K562 (cell line): ENCODE results near the gene PRSS37. TPM values are rescaled to one million over a fixed set of nuclear protein-coding genes. Genes with fewer than 3 reads are reported as not detected.
A peak's percentile ranks its signal among the peaks of the same experiment; 100 is the strongest.

Source experiments
- ARID1B ChIP-seq: fragments of 450-650 bp; IDR thresholded peaks from 2 replicates; pipeline ENCODE4 v1.6.1; 2016; ENCODE audit warnings: antibody characterized with exemption, mild to moderate bottlenecking, inconsistent platforms
- CGGBP1 ChIP-seq: fragments of 250-450 bp; sonication (Bioruptor Pico); IDR thresholded peaks from 2 replicates; pipeline ENCODE4 v1.9.0; 2021; ENCODE audit warnings: mild to moderate bottlenecking
- CHD1 ChIP-seq: fragments of 200-600 bp; sonication (generic); IDR thresholded peaks from one replicate; pipeline ENCODE4 v1.6.1; 2012; ENCODE audit warnings: mild to moderate bottlenecking, moderate library complexity, low read length, inconsistent platforms
- ETV1 ChIP-seq: fragments of 450-650 bp; conservative IDR thresholded peaks from 2 replicates; pipeline ENCODE4 v1.6.1; 2016; ENCODE audit warnings: missing genetic modification characterization, control low read depth, low read depth, missing compliant biosample characterization
- KHSRP ChIP-seq: fragments of 450-650 bp; IDR thresholded peaks from 2 replicates; pipeline ENCODE4 v1.6.1; 2017
- MYC ChIP-seq, 2 experiments: fragments of 250-450 bp in 1 of 2; sonication (Bioruptor Pico) in 1 of 2; IDR thresholded peaks; 2 replicates each; pipeline versions ENCODE4 v1.5.1 to v1.6.1; 2012 to 2021; ENCODE audit warnings: low read depth in 2 of 2, borderline replicate concordance in 1 of 2, improper control_type of control experiment in 1 of 2, low read length in 1 of 2, mild to moderate bottlenecking in 1 of 2, moderate library complexity in 1 of 2
- NFXL1 ChIP-seq: fragments of 450-650 bp; formaldehyde crosslinking; IDR thresholded peaks from 2 replicates; pipeline ENCODE4 v1.4.0; 2021; ENCODE audit warnings: mild to moderate bottlenecking
- POLR2B ChIP-seq: fragments of 450-650 bp; IDR thresholded peaks from 2 replicates; pipeline ENCODE4 v1.6.1; 2018; ENCODE audit warnings: low read depth; ENCODE audit not compliant: partially characterized antibody
- SAFB2 ChIP-seq: fragments of 200-400 bp; formaldehyde crosslinking; IDR thresholded peaks from 2 replicates; pipeline ENCODE4 v1.6.1; 2018; ENCODE audit warnings: borderline replicate concordance, low read length, low read depth, moderate library complexity; ENCODE audit not compliant: severe bottlenecking
- TCF7L2 ChIP-seq: fragments of 150-350 bp; IDR thresholded peaks from 2 replicates; pipeline ENCODE4 v1.6.1; 2016; ENCODE audit warnings: low read depth, mild to moderate bottlenecking, low read length, moderate library complexity
- TSHZ1 ChIP-seq: fragments of 250-450 bp; sonication (Bioruptor Pico); IDR thresholded peaks from 2 replicates; pipeline ENCODE4 v1.4.0; 2020; ENCODE audit warnings: mild to moderate bottlenecking, moderate library complexity
- XRCC3 ChIP-seq: fragments of 450-650 bp; IDR thresholded peaks from 2 replicates; pipeline ENCODE4 v1.6.1; 2017; ENCODE audit warnings: mild to moderate bottlenecking, moderate library complexity
- ZFP1 ChIP-seq: fragments of 450-650 bp; formaldehyde crosslinking; IDR thresholded peaks from 2 replicates; pipeline ENCODE4 v1.4.0; 2020; ENCODE audit warnings: mild to moderate bottlenecking, mixed read lengths
- ZKSCAN8 ChIP-seq: fragments of 200-800 bp; sonication (Bioruptor generic); IDR thresholded peaks from 2 replicates; pipeline ENCODE4 v1.6.1; 2016; ENCODE audit warnings: missing genetic modification characterization, missing compliant biosample characterization
- ZNF140 ChIP-seq: fragments of 250-450 bp; sonication (Bioruptor Pico); IDR thresholded peaks from 2 replicates; pipeline ENCODE4 v1.8.0; 2021; ENCODE audit warnings: moderate library complexity, mild to moderate bottlenecking, inconsistent platforms
- polyA plus RNA-seq, 8 experiments: library from polyadenylated mRNA; depleted of rRNA in 4 of 8; stranded (reverse) in 5 of 8; unstranded in 3 of 8; fragments of >200 nt; fragmentation: Nextera tagmentation in 2 of 8; fragmentation: Illumina TruSeq in 1 of 8; extraction: Ambion mirVana in 2 of 8; extraction: Trizol in 1 of 8; gene quantifications; 2 replicates each; pipeline versions ENCODE4 v1.2.1 to v1.2.3, GENCODE V29; 2011 to 2014; ENCODE audit warnings: inconsistent platforms in 1 of 8, missing spikeins in 1 of 8
- total RNA-seq, 7 experiments: library from RNA; depleted of rRNA in 6 of 7; stranded (reverse); fragments of >200 nt in 6 of 7; fragmentation: Illumina TruSeq in 2 of 7; extraction: Trizol in 2 of 7; gene quantifications; 2 replicates each; pipeline versions ENCODE4 v1.2.1 to v1.2.3, GENCODE V29; 2011 to 2021; ENCODE audit warnings: low replicate concordance in 1 of 7
- TF ChIP-seq, protein P1 (sequence below): IDR thresholded peaks from 2 replicates; pipeline ENCODE4 v1.6.1; 2012; ENCODE audit warnings: low read depth, low read length, improper control_type of control experiment, borderline replicate concordance
- TF ChIP-seq, protein P2 (sequence below): IDR thresholded peaks from 3 replicates; pipeline ENCODE4 v1.6.1; 2011; ENCODE audit warnings: borderline replicate concordance, mild to moderate bottlenecking, moderate library complexity; ENCODE audit not compliant: insufficient read length; ENCODE audit errors: extremely low read depth
- TF ChIP-seq, protein P3 (sequence below): fragments of 250-450 bp; sonication (Bioruptor Pico); IDR thresholded peaks from 2 replicates; pipeline ENCODE4 v1.9.0; 2021; ENCODE audit warnings: mild to moderate bottlenecking, inconsistent platforms

Gene PRSS37
- total and polyA plus RNA-seq, 9 of the 15 experiments (the other 6 are each of a cell fraction or from before 2014, with no cell fraction given) = not detected

DNA sequence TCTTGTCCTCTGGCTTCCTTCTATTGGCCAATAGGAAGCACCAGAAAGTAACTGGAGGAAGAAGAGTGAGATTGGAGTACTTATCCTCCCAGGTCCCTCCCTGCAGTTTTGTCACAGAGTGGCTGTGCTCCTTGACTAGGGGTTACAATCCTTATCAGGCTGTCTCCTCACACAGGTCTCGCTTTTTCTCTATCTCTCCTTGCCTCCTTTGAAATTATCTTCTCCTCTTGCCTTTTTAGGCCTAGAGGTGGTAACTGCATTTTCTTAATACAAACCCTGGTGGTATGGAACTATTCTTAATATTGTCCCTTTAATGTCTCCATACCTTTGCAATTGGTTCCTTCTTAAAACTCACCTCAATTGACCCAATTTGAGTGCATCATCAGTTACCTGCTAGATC lies 2.7 kb downstream of the PRSS37 start (continued):
- TF ChIP-seq TSHZ1 (CRISPR knock-in tag) = no peak
- TF ChIP-seq KHSRP = no peak
- TF ChIP-seq ZKSCAN8 (CRISPR knock-in tag) = no peak
- TF ChIP-seq CGGBP1 (CRISPR knock-in tag) = no peak
- TF ChIP-seq ETV1 (tag) = no peak
- no peak for TF ChIP-seq ZNF140 (CRISPR knock-in tag)
- TF ChIP-seq, protein P1, sequence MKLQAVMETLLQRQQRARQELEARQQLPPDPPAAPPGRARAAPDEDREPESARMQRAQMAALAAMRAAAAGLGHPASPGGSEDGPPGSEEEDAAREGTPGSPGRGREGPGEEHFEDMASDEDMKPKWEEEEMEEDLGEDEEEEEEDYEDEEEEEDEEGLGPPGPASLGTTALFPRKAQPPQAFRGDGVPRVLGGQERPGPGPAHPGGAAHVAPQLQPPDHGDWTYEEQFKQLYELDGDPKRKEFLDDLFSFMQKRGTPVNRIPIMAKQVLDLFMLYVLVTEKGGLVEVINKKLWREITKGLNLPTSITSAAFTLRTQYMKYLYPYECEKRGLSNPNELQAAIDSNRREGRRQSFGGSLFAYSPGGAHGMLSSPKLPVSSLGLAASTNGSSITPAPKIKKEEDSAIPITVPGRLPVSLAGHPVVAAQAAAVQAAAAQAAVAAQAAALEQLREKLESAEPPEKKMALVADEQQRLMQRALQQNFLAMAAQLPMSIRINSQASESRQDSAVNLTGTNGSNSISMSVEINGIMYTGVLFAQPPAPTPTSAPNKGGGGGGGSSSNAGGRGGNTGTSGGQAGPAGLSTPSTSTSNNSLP = no peak
- TF ChIP-seq NFXL1 (CRISPR knock-in tag) = no peak
- TF ChIP-seq, protein P2, sequence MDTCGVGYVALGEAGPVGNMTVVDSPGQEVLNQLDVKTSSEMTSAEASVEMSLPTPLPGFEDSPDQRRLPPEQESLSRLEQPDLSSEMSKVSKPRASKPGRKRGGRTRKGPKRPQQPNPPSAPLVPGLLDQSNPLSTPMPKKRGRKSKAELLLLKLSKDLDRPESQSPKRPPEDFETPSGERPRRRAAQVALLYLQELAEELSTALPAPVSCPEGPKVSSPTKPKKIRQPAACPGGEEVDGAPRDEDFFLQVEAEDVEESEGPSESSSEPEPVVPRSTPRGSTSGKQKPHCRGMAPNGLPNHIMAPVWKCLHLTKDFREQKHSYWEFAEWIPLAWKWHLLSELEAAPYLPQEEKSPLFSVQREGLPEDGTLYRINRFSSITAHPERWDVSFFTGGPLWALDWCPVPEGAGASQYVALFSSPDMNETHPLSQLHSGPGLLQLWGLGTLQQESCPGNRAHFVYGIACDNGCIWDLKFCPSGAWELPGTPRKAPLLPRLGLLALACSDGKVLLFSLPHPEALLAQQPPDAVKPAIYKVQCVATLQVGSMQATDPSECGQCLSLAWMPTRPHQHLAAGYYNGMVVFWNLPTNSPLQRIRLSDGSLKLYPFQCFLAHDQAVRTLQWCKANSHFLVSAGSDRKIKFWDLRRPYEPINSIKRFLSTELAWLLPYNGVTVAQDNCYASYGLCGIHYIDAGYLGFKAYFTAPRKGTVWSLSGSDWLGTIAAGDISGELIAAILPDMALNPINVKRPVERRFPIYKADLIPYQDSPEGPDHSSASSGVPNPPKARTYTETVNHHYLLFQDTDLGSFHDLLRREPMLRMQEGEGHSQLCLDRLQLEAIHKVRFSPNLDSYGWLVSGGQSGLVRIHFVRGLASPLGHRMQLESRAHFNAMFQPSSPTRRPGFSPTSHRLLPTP = no peak
- TF ChIP-seq POLR2B = no peak
- no peak for TF ChIP-seq MYC (IDR thresholded peaks at IDR 0.05; ENCODE audit: low read depth, low read length)
- TF ChIP-seq MYC (CRISPR knock-in tag; IDR thresholded peaks at IDR 0.05; ENCODE audit: borderline replicate concordance, low read depth) = no peak
- TF ChIP-seq SAFB2 = no peak
- TF ChIP-seq ARID1B = peak; percentile 89
- TF ChIP-seq TCF7L2 = no peak
- TF ChIP-seq ZFP1 (CRISPR knock-in tag) = no peak
- no peak for TF ChIP-seq CHD1
- TF ChIP-seq, protein P3, sequence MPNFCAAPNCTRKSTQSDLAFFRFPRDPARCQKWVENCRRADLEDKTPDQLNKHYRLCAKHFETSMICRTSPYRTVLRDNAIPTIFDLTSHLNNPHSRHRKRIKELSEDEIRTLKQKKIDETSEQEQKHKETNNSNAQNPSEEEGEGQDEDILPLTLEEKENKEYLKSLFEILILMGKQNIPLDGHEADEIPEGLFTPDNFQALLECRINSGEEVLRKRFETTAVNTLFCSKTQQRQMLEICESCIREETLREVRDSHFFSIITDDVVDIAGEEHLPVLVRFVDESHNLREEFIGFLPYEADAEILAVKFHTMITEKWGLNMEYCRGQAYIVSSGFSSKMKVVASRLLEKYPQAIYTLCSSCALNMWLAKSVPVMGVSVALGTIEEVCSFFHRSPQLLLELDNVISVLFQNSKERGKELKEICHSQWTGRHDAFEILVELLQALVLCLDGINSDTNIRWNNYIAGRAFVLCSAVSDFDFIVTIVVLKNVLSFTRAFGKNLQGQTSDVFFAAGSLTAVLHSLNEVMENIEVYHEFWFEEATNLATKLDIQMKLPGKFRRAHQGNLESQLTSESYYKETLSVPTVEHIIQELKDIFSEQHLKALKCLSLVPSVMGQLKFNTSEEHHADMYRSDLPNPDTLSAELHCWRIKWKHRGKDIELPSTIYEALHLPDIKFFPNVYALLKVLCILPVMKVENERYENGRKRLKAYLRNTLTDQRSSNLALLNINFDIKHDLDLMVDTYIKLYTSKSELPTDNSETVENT (CRISPR knock-in tag) = no peak
- no peak for TF ChIP-seq XRCC3
